IMR-90 (cell line): ENCODE measurements around the gene MIEF1. TPM values are rescaled to one million over a fixed set of nuclear protein-coding genes. Genes with fewer than 3 reads are reported as not detected.

Experiments used
- ATAC-seq: fragments of 200-7000 bp; cut with Tn5 transposase; 2 replicates; pipeline ENCODE4 v1.9.1; 2020; ENCODE audit warnings: low read depth, mild to moderate bottlenecking, moderate library complexity
- BruUV-seq: library from RNA; stranded (reverse); fragments of 400-500 nt; replicated peaks from 2 replicates; lab custom pipeline; 2021; lab: Mats Ljungman, UMichigan
- CTCF ChIA-PET: fragments of 300-600 bp; formaldehyde crosslinking; extraction: SDS; loops from one replicate; lab custom pipeline; 2021; ENCODE audit warnings: antibody characterized with exemption; lab: Yijun Ruan, JAX
- POLR2A ChIA-PET: fragments of 300-600 bp; sonication (Branson Sonifier 250); formaldehyde crosslinking; loops from one replicate; lab custom pipeline; 2022; ENCODE audit warnings: antibody characterized with exemption; ENCODE audit not compliant: unreplicated experiment; lab: Charles Lee
- DNase-seq: peaks from one replicate; pipeline ENCODE4 v3.0.0; 2013
- H2AFZ ChIP-seq: replicated peaks from 2 replicates; pipeline ENCODE3; 2013; ENCODE audit warnings: low read length, mild to moderate bottlenecking; ENCODE audit not compliant: poor library complexity
- H2AK5ac ChIP-seq: 2 replicates; pipeline ENCODE4 v1.6.1; 2013; ENCODE audit warnings: low read depth, low read length, inconsistent platforms
- H2AK9ac ChIP-seq: replicated peaks from 2 replicates; pipeline ENCODE3; 2013; ENCODE audit warnings: mild to moderate bottlenecking, low read depth, low read length, moderate library complexity; ENCODE audit not compliant: poor library complexity
- H2BK120ac ChIP-seq: 2 replicates; pipeline ENCODE4 v1.6.1; 2013; ENCODE audit warnings: low read depth, low read length, inconsistent platforms
- H2BK15ac ChIP-seq: 3 replicates; pipeline ENCODE4 v1.6.1; 2013; ENCODE audit warnings: low read depth, low read length, inconsistent platforms
- H2BK20ac ChIP-seq: 2 replicates; pipeline ENCODE4 v1.6.1; 2013; ENCODE audit warnings: low read depth, mild to moderate bottlenecking, inconsistent platforms, low read length, moderate library complexity
- H2BK5ac ChIP-seq: 2 replicates; pipeline ENCODE4 v1.6.1; 2013; ENCODE audit warnings: mild to moderate bottlenecking, low read depth, low read length, inconsistent platforms; ENCODE audit not compliant: poor library complexity, severe bottlenecking
- H3K14ac ChIP-seq: replicated peaks from 2 replicates; pipeline ENCODE4 v1.6.1; 2013; ENCODE audit warnings: low read depth, low read length, inconsistent platforms
- H3K18ac ChIP-seq: 2 replicates; pipeline ENCODE4 v1.6.1; 2013; ENCODE audit warnings: low read depth, low read length, control low read depth
- H3K23ac ChIP-seq: 2 replicates; pipeline ENCODE4 v1.6.1; 2013; ENCODE audit warnings: low read depth, low read length, inconsistent platforms
- H3K27ac ChIP-seq: 2 replicates; pipeline ENCODE4 v1.5.1; 2013; ENCODE audit warnings: mild to moderate bottlenecking, control low read depth, low read length; ENCODE audit not compliant: insufficient read depth
- H3K27me3 ChIP-seq: 2 replicates; pipeline ENCODE4 v1.6.1; 2013; ENCODE audit warnings: low read length; ENCODE audit not compliant: control insufficient read depth, insufficient read depth
- H3K36me3 ChIP-seq: 2 replicates; pipeline ENCODE4 v1.6.1; 2013; ENCODE audit warnings: low read length, mixed read lengths; ENCODE audit not compliant: control insufficient read depth, insufficient read depth
- H3K4ac ChIP-seq: 2 replicates; pipeline ENCODE4 v1.6.1; 2013; ENCODE audit warnings: low read depth, low read length, inconsistent platforms
- H3K4me1 ChIP-seq: 2 replicates; pipeline ENCODE4 v1.6.1; 2013; ENCODE audit warnings: low read length, mixed read lengths; ENCODE audit not compliant: control insufficient read depth, insufficient read depth
- H3K4me2 ChIP-seq: 2 replicates; pipeline ENCODE4 v1.6.1; 2013; ENCODE audit warnings: low read depth, mild to moderate bottlenecking, control low read depth, low read length, moderate library complexity
- H3K4me3 ChIP-seq: 2 replicates; pipeline ENCODE4 v1.5.1; 2013; ENCODE audit warnings: low read depth, mild to moderate bottlenecking, control low read depth, low read length, moderate library complexity; ENCODE audit not compliant: insufficient read depth
- H3K56ac ChIP-seq: 2 replicates; pipeline ENCODE4 v1.6.1; 2013; ENCODE audit warnings: low read length, inconsistent platforms; ENCODE audit not compliant: insufficient read depth; ENCODE audit errors: extremely low read depth
- H3K79me1 ChIP-seq, 2 experiments: 2 replicates each; pipeline ENCODE4 v1.6.1; 2013; ENCODE audit warnings: low read length in 2 of 2, inconsistent platforms in 1 of 2, low read depth in 1 of 2
- H3K9ac ChIP-seq: 2 replicates; pipeline ENCODE4 v1.6.1; 2013; ENCODE audit warnings: low read depth, low read length, control low read depth
- H3K9me1 ChIP-seq: 2 replicates; pipeline ENCODE4 v1.6.1; 2013; ENCODE audit warnings: low read length, inconsistent platforms; ENCODE audit not compliant: insufficient read depth
- H3K9me3 ChIP-seq: 2 replicates; pipeline ENCODE4 v1.6.1; 2013; ENCODE audit warnings: low read length; ENCODE audit not compliant: control insufficient read depth, insufficient read depth
- H4K20me1 ChIP-seq: 2 replicates; pipeline ENCODE4 v1.6.1; 2013; ENCODE audit warnings: low read length, inconsistent platforms; ENCODE audit not compliant: insufficient read depth
- H4K5ac ChIP-seq: 2 replicates; pipeline ENCODE4 v1.6.1; 2013; ENCODE audit warnings: mild to moderate bottlenecking, low read depth, low read length, control low read depth
- H4K8ac ChIP-seq, 2 experiments: 2 replicates each; pipeline ENCODE4 v1.6.1; 2013; ENCODE audit warnings: low read depth in 2 of 2, low read length in 2 of 2, control low read depth in 1 of 2, inconsistent platforms in 1 of 2
- H4K91ac ChIP-seq: 2 replicates; pipeline ENCODE4 v1.6.1; 2013; ENCODE audit warnings: low read depth, low read length, inconsistent platforms; ENCODE audit not compliant: insufficient read depth
- BHLHE40 ChIP-seq: fragments of 150-350 bp; IDR thresholded peaks from 2 replicates; pipeline ENCODE4 v1.6.1; 2016; ENCODE audit warnings: mild to moderate bottlenecking, low read depth, low read length
- CEBPB ChIP-seq: IDR thresholded peaks from 2 replicates; pipeline ENCODE4 v1.6.1; 2012; ENCODE audit warnings: low read depth, low read length, improper control_type of control experiment
- CHD1 ChIP-seq: IDR thresholded peaks from 2 replicates; pipeline ENCODE4 v1.6.1; 2012; ENCODE audit warnings: low read depth, low read length, improper control_type of control experiment
- FOS ChIP-seq: fragments of 150-350 bp; IDR thresholded peaks from 2 replicates; pipeline ENCODE4 v1.6.1; 2016; ENCODE audit warnings: low read depth, low read length
- MAFK ChIP-seq: IDR thresholded peaks from 2 replicates; pipeline ENCODE4 v1.6.1; 2012; ENCODE audit warnings: low read depth, low read length, improper control_type of control experiment
- MAZ ChIP-seq: IDR thresholded peaks from 2 replicates; pipeline ENCODE4 v1.6.1; 2012; ENCODE audit warnings: low read depth, mild to moderate bottlenecking, low read length, improper control_type of control experiment, moderate library complexity, borderline replicate concordance
- MXI1 ChIP-seq: IDR thresholded peaks from 2 replicates; pipeline ENCODE4 v1.6.1; 2012; ENCODE audit warnings: low read depth, mild to moderate bottlenecking, low read length, moderate library complexity, borderline replicate concordance
- NFE2L2 ChIP-seq: fragments of 150-350 bp; IDR thresholded peaks from 2 replicates; pipeline ENCODE4 v1.6.1; 2016; ENCODE audit warnings: low read depth, mild to moderate bottlenecking, low read length
- POLR2A ChIP-seq: IDR thresholded peaks from 2 replicates; pipeline ENCODE4 v1.6.1; 2012; ENCODE audit warnings: mild to moderate bottlenecking, low read depth, low read length
- RAD21 ChIP-seq: IDR thresholded peaks from 2 replicates; pipeline ENCODE4 v1.6.1; 2012; ENCODE audit warnings: low read length, improper control_type of control experiment
- RCOR1 ChIP-seq: IDR thresholded peaks from 2 replicates; pipeline ENCODE4 v1.6.1; 2012; ENCODE audit warnings: mild to moderate bottlenecking, low read length, improper control_type of control experiment; ENCODE audit not compliant: insufficient replicate concordance
- RFX5 ChIP-seq: IDR thresholded peaks from 2 replicates; pipeline ENCODE4 v1.8.0; 2012; ENCODE audit warnings: low read depth, mild to moderate bottlenecking, low read length, moderate library complexity
- SMC3 ChIP-seq: fragments of 150-350 bp; IDR thresholded peaks from 2 replicates; pipeline ENCODE4 v1.6.1; 2016; ENCODE audit warnings: low read depth, mild to moderate bottlenecking, antibody characterized with exemption, low read length, moderate library complexity
- WGBS, 2 experiments: methylation state at CpG; one replicate each; pipeline versions ENCODE4 v1.1.5 to v1.1.7; 2013; ENCODE audit warnings: missing lambda C conversion rate in 2 of 2; ENCODE audit not compliant: insufficient read length in 1 of 2; ENCODE audit errors: extremely low coverage in 2 of 2; 5-methylcytosine and 5-hydroxymethylcytosine counted together
- dilution Hi-C: fragments of 300-500 bp; cut with HindIII; formaldehyde crosslinking; loops from one replicate; pipeline ENCODE4 v1.14.3; 2018; ENCODE audit warnings: low sequenced_read_pairs; ENCODE audit not compliant: unreplicated experiment
- in situ Hi-C: fragments of 300-500 bp; cut with MboI; formaldehyde crosslinking; loops from 3 replicates; pipeline ENCODE4 v1.14.3; 2019; ENCODE audit warnings: low sequenced_read_pairs, inconsistent platforms, mixed read lengths
- intact Hi-C: fragments of 100-400 bp; cut with micrococcal nuclease; formaldehyde crosslinking; loops from 2 replicates; pipeline ENCODE4 v1.10.0; 2022
- polyA plus RNA-seq, 3 experiments: library from polyadenylated mRNA; depleted of rRNA; stranded (reverse); fragments of >200 nt; gene quantifications; 2 replicates each; pipeline ENCODE4 v1.2.3, GENCODE V29; 2012; ENCODE audit warnings: low replicate concordance in 1 of 3
- total RNA-seq: library from RNA; depleted of rRNA; stranded (reverse); fragments of >200 nt; gene quantifications from 2 replicates; pipeline ENCODE4 v1.2.3, GENCODE V29; 2012
- TF ChIP-seq, protein P1 (sequence below): fragments of 150-350 bp; IDR thresholded peaks from 2 replicates; pipeline ENCODE4 v1.6.1; 2017; ENCODE audit warnings: mild to moderate bottlenecking, antibody characterized with exemption, low read length, low read depth
- TF ChIP-seq, protein P2 (sequence below): fragments of 150-350 bp; IDR thresholded peaks from 2 replicates; pipeline ENCODE4 v1.6.1; 2016; ENCODE audit warnings: low read depth, mild to moderate bottlenecking, low read length, moderate library complexity, borderline replicate concordance
- TF ChIP-seq, protein P3 (sequence below): conservative IDR thresholded peaks from 2 replicates; pipeline ENCODE4 v1.5.1; 2012; ENCODE audit warnings: mild to moderate bottlenecking, low read depth, low read length, improper control_type of control experiment

Gene MIEF1
- total and polyA plus RNA-seq, 2 of the 4 experiments (the other 2 are of a cell fraction) = 9.7 to 16.9 TPM

DNA sequence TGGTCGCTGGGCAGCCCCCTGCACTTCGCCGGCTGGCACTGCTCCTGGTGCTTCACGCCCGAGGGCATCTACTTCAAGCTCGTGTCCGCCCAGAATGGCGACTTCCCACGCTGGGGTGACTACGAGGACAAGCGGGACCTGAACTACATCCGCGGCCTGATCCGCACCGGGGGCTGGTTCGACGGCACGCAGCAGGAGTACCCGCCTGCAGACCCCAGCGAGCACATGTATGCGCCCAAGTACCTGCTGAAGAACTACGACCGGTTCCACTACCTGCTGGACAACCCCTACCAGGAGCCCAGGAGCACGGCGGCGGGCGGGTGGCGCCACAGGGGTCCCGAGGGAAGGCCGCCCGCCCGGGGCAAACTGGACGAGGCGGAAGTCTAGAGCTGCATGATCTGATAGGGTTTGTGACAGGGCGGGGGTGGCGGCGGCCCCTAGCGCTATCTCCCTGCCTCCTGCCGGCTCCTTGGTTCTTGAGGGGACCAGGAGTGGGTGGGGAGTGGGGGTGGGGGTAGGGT lies 13.5 kb upstream of the MIEF1 start:
- Histone ChIP-seq H3K18ac (no peak overlapping the region), H2BK15ac (no peak overlapping the region), H3K9me1 (peaks cover 6% of the 10 kb centered on the region), H2AFZ (no peak overlapping the region), H3K23ac (no peak overlapping the region), H4K8ac (no peak overlapping the region), H2BK20ac (no peak overlapping the region), H2AK5ac (no peak overlapping the region), H3K27me3 (peaks cover under 1% of the 10 kb centered on the region), H2BK5ac (no peak overlapping the region), H3K14ac (no peak overlapping the region), H3K27ac (no peak overlapping the region), H2AK9ac (no peak overlapping the region), H4K20me1 (peaks cover 7% of the 10 kb centered on the region; the same call in 1 of the 2 replicates), H3K56ac (no peak overlapping the region), H3K4me2 (no peak overlapping the region), H3K9me3 (no peaks in the 10 kb centered on the region), H4K5ac (no peak overlapping the region), H3K9ac (no peak overlapping the region), H3K4ac (no peak overlapping the region), H3K79me1 (0 out of 4 replicates have a peak, but pooled peaks cover 0 to 2% of the 10 kb centered on the region in 2 experiments), H3K36me3 (no peaks in the 10 kb centered on the region), H4K91ac (no peak overlapping the region), H3K4me3 (no peak overlapping the region), H2BK120ac (no peak overlapping the region), H3K4me1 (peaks cover 2% of the 10 kb centered on the region; the same call in 1 of the 2 replicates)
- POLR2A ChIA-PET = no interaction called here
- 94% methylated on average over 21 of the region's 39 CpGs; no CpG with 5 or more reads in 1 of the 2 experiments for WGBS, 2 experiments
- no peak for DNase-seq
- CTCF ChIA-PET = no interaction called here
- ATAC-seq = no peak
- in situ Hi-C loops (no loop called here), dilution Hi-C loops (no loop called here), intact Hi-C loops (no loop called here)
- no TSS peak for BruUV-seq
- TF ChIP-seq, protein P1, sequence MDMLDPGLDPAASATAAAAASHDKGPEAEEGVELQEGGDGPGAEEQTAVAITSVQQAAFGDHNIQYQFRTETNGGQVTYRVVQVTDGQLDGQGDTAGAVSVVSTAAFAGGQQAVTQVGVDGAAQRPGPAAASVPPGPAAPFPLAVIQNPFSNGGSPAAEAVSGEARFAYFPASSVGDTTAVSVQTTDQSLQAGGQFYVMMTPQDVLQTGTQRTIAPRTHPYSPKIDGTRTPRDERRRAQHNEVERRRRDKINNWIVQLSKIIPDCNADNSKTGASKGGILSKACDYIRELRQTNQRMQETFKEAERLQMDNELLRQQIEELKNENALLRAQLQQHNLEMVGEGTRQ = no peak
- TF ChIP-seq MAFK (no peak), SMC3 (no peak), RFX5 (no peak), MAZ (no peak), NFE2L2 (no peak), RCOR1 (no peak), CHD1 (no peak), MXI1 (no peak), RAD21 (no peak), BHLHE40 (no peak), CEBPB (no peak), POLR2A (no peak), FOS (no peak)
- TF ChIP-seq, protein P2, sequence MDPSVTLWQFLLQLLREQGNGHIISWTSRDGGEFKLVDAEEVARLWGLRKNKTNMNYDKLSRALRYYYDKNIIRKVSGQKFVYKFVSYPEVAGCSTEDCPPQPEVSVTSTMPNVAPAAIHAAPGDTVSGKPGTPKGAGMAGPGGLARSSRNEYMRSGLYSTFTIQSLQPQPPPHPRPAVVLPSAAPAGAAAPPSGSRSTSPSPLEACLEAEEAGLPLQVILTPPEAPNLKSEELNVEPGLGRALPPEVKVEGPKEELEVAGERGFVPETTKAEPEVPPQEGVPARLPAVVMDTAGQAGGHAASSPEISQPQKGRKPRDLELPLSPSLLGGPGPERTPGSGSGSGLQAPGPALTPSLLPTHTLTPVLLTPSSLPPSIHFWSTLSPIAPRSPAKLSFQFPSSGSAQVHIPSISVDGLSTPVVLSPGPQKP = no peak
- TF ChIP-seq, protein P3, sequence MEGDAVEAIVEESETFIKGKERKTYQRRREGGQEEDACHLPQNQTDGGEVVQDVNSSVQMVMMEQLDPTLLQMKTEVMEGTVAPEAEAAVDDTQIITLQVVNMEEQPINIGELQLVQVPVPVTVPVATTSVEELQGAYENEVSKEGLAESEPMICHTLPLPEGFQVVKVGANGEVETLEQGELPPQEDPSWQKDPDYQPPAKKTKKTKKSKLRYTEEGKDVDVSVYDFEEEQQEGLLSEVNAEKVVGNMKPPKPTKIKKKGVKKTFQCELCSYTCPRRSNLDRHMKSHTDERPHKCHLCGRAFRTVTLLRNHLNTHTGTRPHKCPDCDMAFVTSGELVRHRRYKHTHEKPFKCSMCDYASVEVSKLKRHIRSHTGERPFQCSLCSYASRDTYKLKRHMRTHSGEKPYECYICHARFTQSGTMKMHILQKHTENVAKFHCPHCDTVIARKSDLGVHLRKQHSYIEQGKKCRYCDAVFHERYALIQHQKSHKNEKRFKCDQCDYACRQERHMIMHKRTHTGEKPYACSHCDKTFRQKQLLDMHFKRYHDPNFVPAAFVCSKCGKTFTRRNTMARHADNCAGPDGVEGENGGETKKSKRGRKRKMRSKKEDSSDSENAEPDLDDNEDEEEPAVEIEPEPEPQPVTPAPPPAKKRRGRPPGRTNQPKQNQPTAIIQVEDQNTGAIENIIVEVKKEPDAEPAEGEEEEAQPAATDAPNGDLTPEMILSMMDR = no peak
